GM19023 (cell line): Measurements from ENCODE around the gene RPL27A.
A peak's percentile ranks its signal among the peaks of the same experiment; 100 is the strongest.
"Not testable (repeated sequence)": the region's sequence is repeated elsewhere in the genome, so short reads cannot be mapped to it uniquely, and the experiment has no call there.

Source experiments
- ATAC-seq: cut with Tn5 transposase; IDR thresholded peaks from one replicate; pipeline ENCODE4 v1.9.1; 2021; ENCODE audit warnings: mild to moderate bottlenecking, moderate library complexity; ENCODE audit not compliant: unreplicated experiment

RPL27A gene

DNA sequence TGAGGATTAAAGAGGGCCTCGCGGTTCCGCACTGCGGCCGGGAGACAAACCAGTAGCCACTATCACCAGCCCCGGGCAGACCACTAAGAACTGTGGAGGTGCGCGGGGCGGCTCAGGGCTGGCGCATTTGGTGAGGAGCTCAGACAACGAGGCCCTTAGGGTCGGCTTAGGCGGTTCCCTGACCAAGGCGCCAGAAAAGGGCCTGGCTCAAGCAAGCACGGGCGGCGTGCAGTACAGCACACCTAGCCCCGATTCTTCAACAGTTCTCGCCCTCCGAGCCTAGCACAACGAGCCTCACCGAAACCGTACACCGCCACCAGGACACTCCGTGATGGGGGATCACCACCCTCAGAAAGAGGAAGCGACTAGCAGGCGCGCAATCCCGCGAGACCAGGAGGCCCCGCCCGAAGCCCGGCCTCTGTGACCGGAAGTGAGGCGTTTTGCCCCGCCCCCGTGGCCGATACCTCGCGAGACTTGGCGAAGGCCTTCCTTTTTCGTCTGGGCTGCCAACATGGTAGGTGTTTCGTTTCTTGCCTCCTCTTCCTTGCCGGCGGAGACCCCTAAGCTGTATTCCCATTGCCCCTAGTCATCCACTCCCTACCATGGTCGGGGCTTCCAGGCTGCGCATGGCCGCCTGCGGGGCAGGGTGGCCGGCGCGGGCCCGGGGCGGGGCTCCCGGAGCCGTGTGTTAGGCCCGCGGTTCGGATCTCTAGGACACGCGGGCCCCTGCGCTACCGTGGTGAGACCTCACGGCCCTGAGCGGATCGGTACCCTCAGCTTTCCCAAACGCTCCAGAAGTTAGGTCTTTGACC is at the start of gene RPL27A, which contains the start of gene TRIM66:
Gene RPL27A (plus strand): TSS at position 490 of the 812 bp plus-strand sequence. CDS start 22 bp downstream, at position 512.
Gene TRIM66 (minus strand): TSS at position 363 of the 812 bp plus-strand sequence. CDS start 10,391 bp downstream, outside the sequence.
- ATAC-seq: peak; percentile 93

DNA sequence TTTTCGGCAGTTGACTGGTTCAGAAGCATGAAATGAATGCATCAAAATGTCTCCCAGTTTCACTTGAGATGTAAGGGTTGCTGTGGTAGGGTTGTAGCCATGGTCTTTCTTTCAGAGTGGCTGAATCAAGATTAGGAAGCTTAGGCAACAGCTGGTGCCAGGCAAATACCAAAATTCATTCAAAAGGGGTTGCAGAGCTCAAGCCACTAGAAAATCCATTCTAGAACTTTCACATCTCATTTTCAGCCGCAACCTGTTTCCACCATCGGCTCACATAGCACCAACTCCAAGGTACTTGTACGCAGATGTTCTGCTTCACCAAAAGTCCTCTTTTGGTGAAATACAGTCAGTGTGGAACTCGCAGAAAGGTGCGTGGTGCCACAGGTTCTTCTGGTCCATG is 48.1 kb upstream of the RPL27A start:
- no peak for ATAC-seq

DNA sequence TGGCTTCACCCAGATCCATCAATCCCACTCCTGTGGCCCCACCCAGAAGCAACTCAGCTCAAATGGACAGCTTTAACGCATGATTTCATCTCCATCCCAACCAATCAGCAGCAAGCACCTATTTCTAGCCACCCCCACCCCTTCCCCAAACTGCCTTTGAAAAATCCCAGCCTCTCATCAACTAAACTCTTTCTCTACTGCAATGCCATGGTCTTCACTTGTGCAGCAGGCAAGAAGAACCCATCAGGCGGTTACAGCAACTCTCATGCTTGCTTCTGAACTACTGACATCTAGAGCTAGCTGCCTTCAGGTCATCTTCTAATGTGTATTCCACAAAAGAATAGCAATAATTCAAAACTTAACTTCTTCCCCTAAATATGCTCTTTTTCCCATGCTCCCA is 46.5 kb upstream of the RPL27A start:
- ATAC-seq: no peak

DNA sequence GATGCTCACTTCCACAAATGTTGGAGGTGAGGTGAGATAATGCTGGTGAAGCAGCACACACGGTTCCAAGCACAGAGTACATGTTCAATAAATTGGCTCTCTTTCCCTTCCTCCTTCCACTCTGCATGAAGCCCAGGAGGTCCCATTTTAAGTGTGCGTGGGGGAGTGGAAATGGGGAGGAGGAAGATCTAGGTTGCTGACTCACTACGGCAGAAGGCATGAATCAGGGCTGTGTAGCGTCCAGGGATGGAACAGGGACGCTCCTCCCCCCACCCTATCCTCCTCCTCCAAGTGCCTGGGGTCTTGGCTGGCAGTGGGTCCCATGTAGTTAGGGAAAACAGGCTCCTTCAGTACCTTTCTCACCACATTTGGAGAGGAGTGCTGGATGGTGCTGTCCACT is 44.3 kb upstream of the RPL27A start:
- no peak for ATAC-seq

DNA sequence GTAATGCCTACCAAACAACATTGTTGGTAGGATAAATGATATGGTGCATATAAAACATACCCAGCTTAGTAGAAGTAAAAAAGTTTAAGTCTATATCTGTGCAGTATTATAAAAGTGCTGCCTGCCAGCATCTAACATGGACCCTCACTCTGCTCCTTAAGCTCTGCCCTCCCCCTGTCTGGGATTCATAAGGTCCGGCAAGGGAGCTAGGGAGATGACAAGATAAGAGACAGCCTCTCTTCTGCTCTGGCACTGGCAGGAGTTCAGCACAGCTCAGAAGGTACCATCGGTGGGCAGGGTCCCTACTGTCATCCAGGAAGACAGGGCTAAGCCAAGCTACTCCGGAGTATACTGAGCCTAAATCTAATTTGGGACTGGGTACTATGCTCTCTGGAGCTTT is 42.9 kb upstream of the RPL27A start:
- no peak for ATAC-seq

DNA sequence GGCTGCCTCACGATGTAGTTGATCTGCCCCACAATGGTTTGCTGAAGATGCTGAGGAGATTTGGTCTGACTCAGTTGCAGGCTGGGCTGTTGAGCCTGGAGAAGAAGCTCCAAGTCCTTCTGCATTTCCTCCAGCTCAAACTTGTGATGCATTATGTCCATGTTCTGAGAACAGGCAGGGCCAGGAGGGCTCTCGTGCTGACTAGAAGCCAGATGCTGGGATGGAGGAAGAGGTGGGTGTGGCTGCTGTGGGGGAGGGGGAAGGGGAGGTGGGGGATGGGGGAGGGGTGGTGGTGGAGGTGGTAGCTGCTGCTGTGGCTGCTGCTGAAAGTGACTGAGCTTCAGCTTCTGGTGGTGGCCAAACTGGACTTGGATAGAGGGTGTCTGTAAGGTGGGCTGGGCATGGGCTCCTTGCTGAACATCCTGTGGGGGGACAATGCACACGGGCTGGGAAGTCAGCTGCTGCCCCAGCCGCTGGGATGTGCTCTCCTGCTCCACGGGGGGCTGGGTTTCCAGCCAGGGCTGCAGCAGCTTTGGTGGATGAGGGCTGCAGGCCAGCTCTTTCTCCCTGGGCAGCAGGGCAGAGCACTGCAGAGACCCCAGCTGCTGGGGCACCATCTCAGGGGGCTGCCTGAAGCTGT is 42.2 kb upstream of the RPL27A start:
- no peak for ATAC-seq

DNA sequence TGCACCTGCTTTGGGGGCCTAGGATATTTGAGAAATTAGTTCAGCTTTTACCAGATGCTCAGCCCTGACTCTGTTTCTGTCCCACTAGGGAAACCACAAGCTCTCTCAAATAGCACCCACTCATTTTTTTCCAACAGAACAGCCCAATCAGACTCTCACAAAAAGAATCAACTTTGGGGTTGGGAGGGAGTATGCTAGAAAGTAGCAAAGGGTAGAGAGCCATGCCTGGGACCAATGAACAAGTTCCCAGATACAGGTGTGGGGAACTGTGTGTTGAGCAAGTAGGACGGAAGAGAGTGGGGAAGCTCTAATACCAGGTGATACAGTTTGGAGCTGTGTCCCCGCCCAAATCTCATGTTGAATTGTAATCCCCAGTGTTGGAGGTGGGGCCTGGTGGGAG is 41.3 kb upstream of the RPL27A start:
- ATAC-seq: no peak

DNA sequence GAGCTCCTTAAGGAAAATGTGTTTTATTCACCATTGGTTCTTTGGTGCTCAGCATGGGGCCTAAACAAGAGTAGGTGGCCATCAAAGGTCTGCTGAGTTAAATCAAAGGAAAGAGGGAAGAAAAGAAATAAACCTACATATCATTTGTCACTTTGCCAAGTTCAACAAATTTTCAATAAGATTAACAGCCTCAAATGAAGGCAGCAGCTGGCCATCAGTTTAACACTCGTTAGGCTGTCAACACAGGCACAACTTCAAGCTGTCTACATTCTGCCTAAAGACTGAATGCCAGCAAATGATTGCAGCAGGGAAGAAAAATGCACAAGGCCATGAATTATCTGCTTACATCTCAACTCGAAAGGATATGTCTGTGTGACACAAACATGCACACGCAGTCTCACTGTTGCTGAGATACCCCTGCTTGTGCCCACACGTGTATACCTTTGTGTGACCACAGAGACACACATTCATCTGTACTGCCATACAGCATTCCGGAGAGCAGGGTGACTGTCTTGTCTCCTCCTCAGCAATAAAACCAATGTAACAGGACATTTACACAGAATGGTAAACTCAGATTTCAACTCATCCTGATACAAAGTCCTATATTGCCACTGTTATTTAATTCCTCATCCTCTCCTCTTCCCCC is 40.3 kb upstream of the RPL27A start:
- ATAC-seq: no peak

DNA sequence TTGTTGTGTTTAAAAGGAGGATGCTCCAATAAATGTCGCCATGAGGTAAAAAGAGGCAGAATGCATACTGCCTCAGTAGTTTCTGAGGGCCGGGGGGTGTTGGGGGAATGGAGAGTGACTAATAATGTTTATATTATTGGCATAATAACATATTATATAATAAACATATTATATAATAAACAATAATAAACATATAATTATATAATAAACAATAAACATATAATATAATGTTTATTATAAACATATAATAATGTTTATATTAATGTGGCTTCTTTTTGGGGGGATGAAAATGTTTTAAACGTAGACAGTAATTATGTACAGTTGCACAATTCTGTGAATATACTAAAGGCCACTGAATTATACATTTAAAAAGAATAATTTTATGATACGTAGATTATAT is 35.7 kb upstream of the RPL27A start:
- no peak for ATAC-seq

DNA sequence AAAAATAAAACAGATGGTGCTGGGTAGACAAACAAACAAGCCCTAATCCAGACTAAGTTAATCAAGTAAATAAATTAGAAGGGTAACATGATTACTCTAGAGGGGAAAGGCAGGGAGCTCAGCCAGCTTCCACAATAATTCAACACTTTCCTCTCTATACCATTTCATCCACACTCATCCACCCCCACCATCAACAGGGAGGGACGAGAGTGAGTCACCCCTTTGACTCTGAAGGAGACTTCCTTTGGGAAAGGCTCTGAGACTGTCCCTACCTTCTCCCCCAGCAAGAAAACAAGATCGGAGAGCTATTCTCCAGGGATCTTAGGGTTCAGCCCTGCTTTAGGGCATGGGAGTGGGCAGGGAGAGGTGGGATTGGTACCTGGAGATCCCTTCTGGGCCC is 33.2 kb upstream of the RPL27A start:
- ATAC-seq: no peak

DNA sequence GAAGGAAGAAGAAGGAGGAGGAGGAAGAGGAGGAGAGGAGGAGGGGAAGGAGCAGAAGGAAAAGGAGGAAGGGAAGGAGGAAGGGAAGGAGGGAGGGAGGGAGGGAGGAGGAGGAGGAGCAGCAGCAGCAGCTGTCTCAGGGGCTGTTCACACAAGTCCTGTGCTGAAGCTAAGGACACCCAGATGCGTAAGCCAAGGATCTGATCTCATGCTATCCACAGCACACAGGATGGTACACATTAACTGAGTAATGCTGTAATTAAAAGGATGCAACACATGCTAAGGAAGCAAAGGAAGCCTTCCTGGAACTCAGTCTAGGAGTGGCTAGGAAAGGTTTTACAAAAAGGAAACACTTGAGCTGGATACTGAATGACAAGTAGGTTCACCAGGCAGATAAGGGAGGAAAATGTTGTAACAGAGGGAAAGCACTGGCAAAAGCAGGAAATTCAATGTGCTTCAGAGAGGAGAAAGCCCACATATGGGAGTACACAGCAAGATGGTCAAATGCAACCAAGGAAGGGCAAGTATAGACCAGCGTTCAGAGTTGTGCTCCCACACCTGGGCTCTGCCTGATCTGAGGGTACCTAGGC is 32.1 kb upstream of the RPL27A start:
- ATAC-seq: no peak

DNA sequence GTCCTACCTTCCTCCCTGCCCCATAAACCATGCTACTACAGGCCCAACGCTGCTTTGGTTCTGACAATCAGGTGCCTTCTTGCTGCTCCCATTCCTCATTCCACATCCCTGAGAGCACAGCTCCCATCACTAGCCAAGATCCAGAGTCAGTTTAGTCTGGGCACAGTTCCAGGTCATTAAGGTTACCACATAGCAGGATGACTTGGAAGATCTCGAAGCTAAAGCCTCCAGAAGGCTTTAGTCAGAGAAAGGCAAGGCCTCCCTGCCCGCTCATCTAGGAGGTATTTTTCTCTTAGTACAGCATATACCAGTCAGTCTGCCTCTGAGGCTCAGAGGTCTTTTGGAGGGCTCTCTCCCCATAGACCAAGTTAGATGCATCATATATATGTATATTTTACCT is 30.5 kb upstream of the RPL27A start:
- ATAC-seq: no peak

DNA sequence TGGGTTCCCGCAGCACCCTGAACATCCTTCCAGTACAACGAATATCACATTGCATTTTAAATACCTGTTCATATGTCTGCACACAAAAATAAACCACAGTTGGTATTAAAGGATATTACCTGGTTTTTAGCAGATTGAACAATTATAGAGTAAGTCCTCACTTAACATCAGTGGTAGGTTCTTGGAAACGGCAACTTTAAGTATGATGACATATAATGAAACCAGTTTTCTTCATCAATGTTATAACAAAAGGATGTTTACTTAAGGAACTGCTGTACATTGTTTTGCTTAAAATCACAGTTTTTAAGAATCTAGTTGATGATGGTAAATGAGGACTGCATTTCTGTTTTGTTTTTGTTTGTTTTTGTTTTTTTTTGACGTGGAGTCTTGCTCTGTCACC is 28.1 kb upstream of the RPL27A start:
- ATAC-seq: no peak

DNA sequence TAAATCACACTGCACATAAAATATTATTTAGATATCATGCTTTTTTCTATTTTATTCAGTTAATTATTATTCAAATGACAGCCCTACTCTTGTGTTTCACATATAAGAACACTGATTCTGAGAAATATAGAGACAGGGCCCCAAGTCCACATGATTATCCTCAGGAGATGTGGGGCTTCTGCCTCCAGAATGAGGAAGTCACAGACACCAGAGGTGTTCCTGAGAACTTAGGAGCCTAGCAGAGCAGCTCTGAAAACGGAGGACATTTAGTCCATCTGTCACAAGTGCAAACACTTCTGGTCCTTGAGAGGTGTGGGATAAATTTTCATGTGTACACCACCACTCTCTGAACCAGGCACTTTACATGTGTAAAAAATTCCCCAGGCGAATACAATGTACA is 26.3 kb upstream of the RPL27A start:
- ATAC-seq: no peak

DNA sequence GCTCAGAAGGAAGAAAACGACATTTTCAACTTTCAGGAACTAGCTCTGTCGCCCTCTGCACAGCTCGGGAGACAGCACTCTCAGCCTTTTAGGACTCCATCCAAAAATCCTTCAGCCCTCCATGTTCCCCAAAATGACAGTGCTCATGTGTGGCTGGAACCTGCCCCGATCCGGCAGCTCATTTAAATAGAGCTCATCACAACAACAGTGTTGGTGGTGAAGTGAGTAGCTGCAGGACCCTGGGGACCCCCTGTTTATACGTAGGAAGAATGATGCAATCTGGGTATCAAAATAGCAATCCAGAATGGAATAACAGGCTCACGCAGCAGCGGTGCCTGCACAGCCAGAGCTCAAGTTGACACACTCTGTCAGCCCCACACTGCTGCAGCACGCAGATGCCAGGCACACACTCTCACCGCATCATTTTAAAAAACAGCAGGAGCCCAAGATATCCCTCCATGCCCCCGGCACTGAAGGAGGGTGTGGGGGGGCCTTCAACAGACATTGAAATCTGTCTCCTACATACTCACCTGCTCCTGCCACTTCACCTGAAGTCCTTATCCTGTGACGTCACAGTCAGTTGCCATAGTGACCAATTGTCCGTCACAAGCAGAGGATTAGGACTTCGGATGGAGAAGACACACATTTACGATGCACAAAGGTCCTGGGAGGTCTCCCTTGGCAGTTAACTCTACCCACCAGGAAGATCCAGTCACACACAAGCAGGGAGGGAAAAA is 24.1 kb upstream of the RPL27A start:
- no peak for ATAC-seq

DNA sequence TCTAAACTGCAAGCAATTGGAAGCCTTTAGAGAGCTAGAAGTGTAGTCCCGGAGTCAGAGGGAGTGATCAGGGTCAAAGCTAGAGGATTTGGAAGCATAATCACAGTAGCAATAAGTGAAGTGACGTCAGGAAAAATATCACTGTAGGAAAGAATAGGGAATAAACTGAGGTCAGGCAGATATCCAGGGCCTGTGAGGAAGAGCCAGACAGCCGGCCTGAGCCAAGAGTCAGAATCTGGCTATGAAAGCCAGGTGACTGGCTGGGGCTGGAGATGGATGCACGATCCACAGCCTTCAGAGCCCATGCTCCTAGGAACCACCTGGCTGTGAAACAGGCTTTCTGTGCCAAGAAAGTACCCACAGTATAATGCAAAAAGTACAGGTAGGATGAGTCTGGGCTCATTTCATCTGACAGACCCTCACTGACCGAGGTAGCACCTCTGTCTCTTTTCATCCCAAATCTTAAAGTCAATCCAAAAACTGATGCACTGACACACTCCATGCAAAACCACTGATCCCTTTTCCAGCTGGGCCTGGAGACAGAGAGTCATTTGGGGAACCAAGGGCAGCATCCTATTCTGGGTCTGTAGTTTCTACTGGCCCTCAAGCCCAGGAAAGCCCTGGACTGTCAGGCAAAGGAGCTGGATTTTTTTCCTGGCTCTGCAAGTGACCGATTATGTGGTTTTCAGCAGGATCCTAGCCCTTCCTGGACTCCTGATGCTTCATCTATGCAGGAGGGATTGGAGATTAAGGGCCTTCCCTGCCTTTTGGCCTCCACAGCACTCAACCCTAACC is 21.4 kb upstream of the RPL27A start:
- no peak for ATAC-seq

DNA sequence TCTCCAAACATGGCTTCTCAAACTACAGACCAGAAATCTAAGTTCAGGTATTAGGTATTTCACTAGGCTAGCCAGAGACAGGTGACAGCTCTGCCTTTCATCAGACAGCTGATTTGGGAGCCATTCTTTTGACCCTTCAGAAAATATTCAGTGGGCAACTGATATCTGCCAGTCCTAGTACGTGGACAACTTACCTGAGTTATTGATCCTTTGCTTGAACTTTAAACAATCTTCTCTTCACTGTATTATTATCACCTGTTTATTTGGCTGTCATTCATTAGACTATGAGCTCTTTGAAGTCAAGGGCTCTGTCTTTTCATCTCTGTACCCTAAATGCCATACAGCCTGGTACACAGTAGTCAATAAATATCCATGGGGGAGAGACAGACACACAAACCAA is 17.4 kb upstream of the RPL27A start:
- no peak for ATAC-seq

DNA sequence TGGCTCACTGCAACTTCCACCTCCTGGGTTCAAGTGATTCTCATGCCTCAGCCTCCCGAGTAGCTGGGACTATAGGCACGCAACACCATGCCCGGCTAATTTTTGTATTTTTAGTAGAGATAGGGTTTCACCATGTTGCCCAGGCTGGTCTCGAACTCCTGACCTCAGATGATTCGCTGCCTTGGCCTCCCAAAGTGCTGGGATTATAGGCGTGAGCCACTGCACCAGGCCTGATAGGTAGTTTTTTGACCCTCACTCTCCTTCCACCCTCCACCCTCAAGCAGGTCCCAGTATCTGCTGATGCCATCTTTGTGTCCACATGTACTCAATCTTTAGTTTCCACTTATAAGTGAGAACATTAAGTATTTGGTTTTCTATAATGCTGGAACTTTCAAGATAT is 12.5 kb upstream of the RPL27A start:
- not testable (repeated sequence) for ATAC-seq

DNA sequence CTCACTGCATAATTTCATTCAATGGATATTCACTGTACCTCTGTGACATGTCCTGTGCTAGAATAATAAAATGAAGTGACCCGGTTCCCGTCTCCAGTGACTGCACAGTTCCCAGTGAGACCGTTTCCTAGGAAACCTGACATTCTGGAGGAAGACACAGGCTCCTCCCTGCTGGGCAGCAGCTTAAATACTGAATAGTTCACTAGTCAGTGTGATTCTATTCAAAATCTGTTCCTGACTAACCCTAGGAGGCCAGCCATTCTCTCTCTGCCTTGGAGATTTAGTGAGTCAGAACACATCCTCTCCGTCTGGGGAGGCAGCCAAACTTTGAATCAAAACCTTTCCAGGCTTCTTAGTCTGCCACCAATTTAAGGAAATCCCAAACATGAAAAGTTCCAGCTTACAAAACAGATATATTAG is 11.4 kb upstream of the RPL27A start:
- no peak for ATAC-seq

DNA sequence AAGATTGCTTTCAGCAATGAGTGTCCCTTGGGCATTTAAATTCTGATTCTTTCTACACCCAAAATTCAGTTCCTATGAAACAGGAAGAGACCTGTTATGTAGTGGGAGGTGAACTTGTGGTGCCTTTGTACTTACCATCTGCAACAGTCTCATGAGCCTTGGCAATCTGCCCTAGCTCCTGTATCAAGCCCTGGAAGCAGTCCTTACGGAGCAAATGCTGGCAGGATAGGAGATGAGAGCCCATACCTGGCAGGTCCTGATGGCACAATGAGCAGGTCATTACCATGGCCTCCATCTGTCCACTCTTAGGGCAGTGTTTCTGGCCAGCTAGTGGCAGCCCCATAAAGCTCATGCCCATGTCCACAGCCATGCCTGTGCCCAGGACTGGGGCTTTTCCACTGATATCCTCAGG is 10.9 kb upstream of the RPL27A start:
- ATAC-seq: no peak
